IMR-90 (cell line): ENCODE measurements around the gene HIC2. TPM values are rescaled to one million over a fixed set of nuclear protein-coding genes. Genes with fewer than 3 reads are reported as not detected.

Source experiments
- ATAC-seq: fragments of 200-7000 bp; cut with Tn5 transposase; 2 replicates; pipeline ENCODE4 v1.9.1; 2020; ENCODE audit warnings: low read depth, mild to moderate bottlenecking, moderate library complexity
- BruUV-seq: library from RNA; stranded (reverse); fragments of 400-500 nt; replicated peaks from 2 replicates; lab custom pipeline; 2021; lab: Mats Ljungman, UMichigan
- CTCF ChIA-PET: fragments of 300-600 bp; formaldehyde crosslinking; extraction: SDS; loops from one replicate; lab custom pipeline; 2021; ENCODE audit warnings: antibody characterized with exemption; lab: Yijun Ruan, JAX
- POLR2A ChIA-PET: fragments of 300-600 bp; sonication (Branson Sonifier 250); formaldehyde crosslinking; loops from one replicate; lab custom pipeline; 2022; ENCODE audit warnings: antibody characterized with exemption; ENCODE audit not compliant: unreplicated experiment; lab: Charles Lee
- DNase-seq: peaks from one replicate; pipeline ENCODE4 v3.0.0; 2013
- H2AFZ ChIP-seq: replicated peaks from 2 replicates; pipeline ENCODE3; 2013; ENCODE audit warnings: low read length, mild to moderate bottlenecking; ENCODE audit not compliant: poor library complexity
- H2AK5ac ChIP-seq: 2 replicates; pipeline ENCODE4 v1.6.1; 2013; ENCODE audit warnings: low read depth, low read length, inconsistent platforms
- H2AK9ac ChIP-seq: replicated peaks from 2 replicates; pipeline ENCODE3; 2013; ENCODE audit warnings: mild to moderate bottlenecking, low read depth, low read length, moderate library complexity; ENCODE audit not compliant: poor library complexity
- H2BK120ac ChIP-seq: 2 replicates; pipeline ENCODE4 v1.6.1; 2013; ENCODE audit warnings: low read depth, low read length, inconsistent platforms
- H2BK15ac ChIP-seq: 3 replicates; pipeline ENCODE4 v1.6.1; 2013; ENCODE audit warnings: low read depth, low read length, inconsistent platforms
- H2BK20ac ChIP-seq: 2 replicates; pipeline ENCODE4 v1.6.1; 2013; ENCODE audit warnings: low read depth, mild to moderate bottlenecking, inconsistent platforms, low read length, moderate library complexity
- H2BK5ac ChIP-seq: 2 replicates; pipeline ENCODE4 v1.6.1; 2013; ENCODE audit warnings: mild to moderate bottlenecking, low read depth, low read length, inconsistent platforms; ENCODE audit not compliant: poor library complexity, severe bottlenecking
- H3K14ac ChIP-seq: replicated peaks from 2 replicates; pipeline ENCODE4 v1.6.1; 2013; ENCODE audit warnings: low read depth, low read length, inconsistent platforms
- H3K18ac ChIP-seq: 2 replicates; pipeline ENCODE4 v1.6.1; 2013; ENCODE audit warnings: low read depth, low read length, control low read depth
- H3K23ac ChIP-seq: 2 replicates; pipeline ENCODE4 v1.6.1; 2013; ENCODE audit warnings: low read depth, low read length, inconsistent platforms
- H3K27ac ChIP-seq: 2 replicates; pipeline ENCODE4 v1.5.1; 2013; ENCODE audit warnings: mild to moderate bottlenecking, control low read depth, low read length; ENCODE audit not compliant: insufficient read depth
- H3K27me3 ChIP-seq: 2 replicates; pipeline ENCODE4 v1.6.1; 2013; ENCODE audit warnings: low read length; ENCODE audit not compliant: control insufficient read depth, insufficient read depth
- H3K36me3 ChIP-seq: 2 replicates; pipeline ENCODE4 v1.6.1; 2013; ENCODE audit warnings: low read length, mixed read lengths; ENCODE audit not compliant: control insufficient read depth, insufficient read depth
- H3K4ac ChIP-seq: 2 replicates; pipeline ENCODE4 v1.6.1; 2013; ENCODE audit warnings: low read depth, low read length, inconsistent platforms
- H3K4me1 ChIP-seq: 2 replicates; pipeline ENCODE4 v1.6.1; 2013; ENCODE audit warnings: low read length, mixed read lengths; ENCODE audit not compliant: control insufficient read depth, insufficient read depth
- H3K4me2 ChIP-seq: 2 replicates; pipeline ENCODE4 v1.6.1; 2013; ENCODE audit warnings: low read depth, mild to moderate bottlenecking, control low read depth, low read length, moderate library complexity
- H3K4me3 ChIP-seq: 2 replicates; pipeline ENCODE4 v1.5.1; 2013; ENCODE audit warnings: low read depth, mild to moderate bottlenecking, control low read depth, low read length, moderate library complexity; ENCODE audit not compliant: insufficient read depth
- H3K56ac ChIP-seq: 2 replicates; pipeline ENCODE4 v1.6.1; 2013; ENCODE audit warnings: low read length, inconsistent platforms; ENCODE audit not compliant: insufficient read depth; ENCODE audit errors: extremely low read depth
- H3K79me1 ChIP-seq, 2 experiments: 2 replicates each; pipeline ENCODE4 v1.6.1; 2013; ENCODE audit warnings: low read length in 2 of 2, inconsistent platforms in 1 of 2, low read depth in 1 of 2
- H3K9ac ChIP-seq: 2 replicates; pipeline ENCODE4 v1.6.1; 2013; ENCODE audit warnings: low read depth, low read length, control low read depth
- H3K9me1 ChIP-seq: 2 replicates; pipeline ENCODE4 v1.6.1; 2013; ENCODE audit warnings: low read length, inconsistent platforms; ENCODE audit not compliant: insufficient read depth
- H3K9me3 ChIP-seq: 2 replicates; pipeline ENCODE4 v1.6.1; 2013; ENCODE audit warnings: low read length; ENCODE audit not compliant: control insufficient read depth, insufficient read depth
- H4K20me1 ChIP-seq: 2 replicates; pipeline ENCODE4 v1.6.1; 2013; ENCODE audit warnings: low read length, inconsistent platforms; ENCODE audit not compliant: insufficient read depth
- H4K5ac ChIP-seq: 2 replicates; pipeline ENCODE4 v1.6.1; 2013; ENCODE audit warnings: mild to moderate bottlenecking, low read depth, low read length, control low read depth
- H4K8ac ChIP-seq, 2 experiments: 2 replicates each; pipeline ENCODE4 v1.6.1; 2013; ENCODE audit warnings: low read depth in 2 of 2, low read length in 2 of 2, control low read depth in 1 of 2, inconsistent platforms in 1 of 2
- H4K91ac ChIP-seq: 2 replicates; pipeline ENCODE4 v1.6.1; 2013; ENCODE audit warnings: low read depth, low read length, inconsistent platforms; ENCODE audit not compliant: insufficient read depth
- CEBPB ChIP-seq: IDR thresholded peaks from 2 replicates; pipeline ENCODE4 v1.6.1; 2012; ENCODE audit warnings: low read depth, low read length, improper control_type of control experiment
- MAFK ChIP-seq: IDR thresholded peaks from 2 replicates; pipeline ENCODE4 v1.6.1; 2012; ENCODE audit warnings: low read depth, low read length, improper control_type of control experiment
- MAZ ChIP-seq: IDR thresholded peaks from 2 replicates; pipeline ENCODE4 v1.6.1; 2012; ENCODE audit warnings: low read depth, mild to moderate bottlenecking, low read length, improper control_type of control experiment, moderate library complexity, borderline replicate concordance
- NFE2L2 ChIP-seq: fragments of 150-350 bp; IDR thresholded peaks from 2 replicates; pipeline ENCODE4 v1.6.1; 2016; ENCODE audit warnings: low read depth, mild to moderate bottlenecking, low read length
- RCOR1 ChIP-seq: IDR thresholded peaks from 2 replicates; pipeline ENCODE4 v1.6.1; 2012; ENCODE audit warnings: mild to moderate bottlenecking, low read length, improper control_type of control experiment; ENCODE audit not compliant: insufficient replicate concordance
- WGBS, 2 experiments: methylation state at CpG; one replicate each; pipeline versions ENCODE4 v1.1.5 to v1.1.7; 2013; ENCODE audit warnings: missing lambda C conversion rate in 2 of 2; ENCODE audit not compliant: insufficient read length in 1 of 2; ENCODE audit errors: extremely low coverage in 2 of 2; 5-methylcytosine and 5-hydroxymethylcytosine counted together
- dilution Hi-C: fragments of 300-500 bp; cut with HindIII; formaldehyde crosslinking; loops from one replicate; pipeline ENCODE4 v1.14.3; 2018; ENCODE audit warnings: low sequenced_read_pairs; ENCODE audit not compliant: unreplicated experiment
- in situ Hi-C: fragments of 300-500 bp; cut with MboI; formaldehyde crosslinking; loops from 3 replicates; pipeline ENCODE4 v1.14.3; 2019; ENCODE audit warnings: low sequenced_read_pairs, inconsistent platforms, mixed read lengths
- intact Hi-C: fragments of 100-400 bp; cut with micrococcal nuclease; formaldehyde crosslinking; loops from 2 replicates; pipeline ENCODE4 v1.10.0; 2022
- polyA plus RNA-seq, 3 experiments: library from polyadenylated mRNA; depleted of rRNA; stranded (reverse); fragments of >200 nt; gene quantifications; 2 replicates each; pipeline ENCODE4 v1.2.3, GENCODE V29; 2012; ENCODE audit warnings: low replicate concordance in 1 of 3
- total RNA-seq: library from RNA; depleted of rRNA; stranded (reverse); fragments of >200 nt; gene quantifications from 2 replicates; pipeline ENCODE4 v1.2.3, GENCODE V29; 2012

Gene HIC2
- total and polyA plus RNA-seq, 2 of the 4 experiments (the other 2 are of a cell fraction): 1.4 to 2.4 TPM

DNA sequence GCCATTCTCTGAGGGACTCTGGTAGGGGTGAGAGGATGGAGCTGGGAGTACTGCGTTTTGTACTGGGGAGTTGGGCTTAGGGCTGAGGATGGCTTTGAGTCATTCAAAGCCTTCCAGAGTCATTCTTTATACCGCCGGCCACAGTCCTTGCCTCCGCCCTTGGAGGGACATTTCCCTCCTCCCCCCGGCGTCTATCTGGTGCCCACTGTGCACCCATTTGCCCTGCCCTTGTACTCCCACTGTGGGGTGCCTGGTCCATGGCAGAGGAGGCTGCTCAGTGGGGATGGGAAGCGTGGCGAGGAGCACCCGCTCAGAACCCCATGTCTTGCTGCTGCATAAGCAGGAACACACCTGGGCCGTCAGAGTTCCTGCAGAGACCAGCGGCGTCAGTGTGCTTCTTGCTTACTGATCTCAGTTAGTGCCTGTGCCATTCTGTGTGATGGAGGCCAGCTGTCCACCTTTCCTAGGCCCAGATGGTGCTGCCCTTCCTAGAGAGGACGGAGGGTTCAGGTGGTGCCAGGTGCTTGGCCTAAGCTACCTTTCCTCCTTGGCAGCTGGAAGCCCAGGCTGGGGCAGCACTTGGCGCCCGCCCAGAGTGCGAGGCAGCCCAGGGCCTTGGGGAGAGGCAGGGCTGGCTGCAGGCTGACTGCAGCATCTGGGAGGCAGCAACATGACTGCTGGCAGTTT, 26.7 kb downstream of the HIC2 start:
- no peak overlapping the region for H2AK9ac ChIP-seq
- TF ChIP-seq MAFK (no peak), RCOR1 (no peak), NFE2L2 (no peak), MAZ (no peak), CEBPB (no peak)
- H4K8ac ChIP-seq: no peak overlapping the region
- no peaks in the 10 kb centered on the region for H3K9me3 ChIP-seq
- dilution Hi-C loops: no loop called here
- no peak overlapping the region for H2AK5ac ChIP-seq
- no peak overlapping the region for H3K56ac ChIP-seq
- H2BK5ac ChIP-seq: no peak overlapping the region
- H2BK20ac ChIP-seq: no peak overlapping the region
- no peak overlapping the region for H4K91ac ChIP-seq
- intact Hi-C loops: no loop called here
- no peak overlapping the region for H3K4me3 ChIP-seq
- ATAC-seq: no peak
- H2BK15ac ChIP-seq: no peak overlapping the region
- no peak overlapping the region for H3K9ac ChIP-seq
- H3K4me2 ChIP-seq: no peak overlapping the region
- H3K14ac ChIP-seq: no peak overlapping the region
- POLR2A ChIA-PET: no interaction called here
- H3K79me1 ChIP-seq: peaks cover 4 to 29% of the 10 kb centered on the region in 2 experiments
- peaks cover 29% of the 10 kb centered on the region; the same call in 1 of the 2 replicates for H4K20me1 ChIP-seq
- no peak overlapping the region for H4K5ac ChIP-seq
- H3K36me3 ChIP-seq: peaks cover 36% of the 10 kb centered on the region
- no peak overlapping the region for H3K23ac ChIP-seq
- DNase-seq: no peak
- H3K27ac ChIP-seq: no peak overlapping the region
- no peak overlapping the region for H3K18ac ChIP-seq
- no peaks in the 10 kb centered on the region for H3K27me3 ChIP-seq
- CTCF ChIA-PET: no interaction called here
- in situ Hi-C loops: no loop called here
- no peak overlapping the region for H2BK120ac ChIP-seq
- no peak overlapping the region for H2AFZ ChIP-seq
- H3K4ac ChIP-seq: no peak overlapping the region
- 83% methylated on average over 8 of the region's 16 CpGs; no CpG with 5 or more reads in 1 of the 2 experiments for WGBS, 2 experiments
- no peaks in the 10 kb centered on the region for H3K9me1 ChIP-seq
- BruUV-seq: no TSS peak
- H3K4me1 ChIP-seq: no peaks in the 10 kb centered on the region
